GM12872 (cell line): ENCODE measurements around the gene HOXC5.

Source experiments
- CTCF ChIP-seq: IDR thresholded peaks from 3 replicates; pipeline ENCODE4 v1.5.1; 2011; ENCODE audit warnings: low read depth, mild to moderate bottlenecking, low read length, moderate library complexity; ENCODE audit not compliant: insufficient read depth

HOXC5 gene

GRCh38 chr12:54042970-54043853 lies 10.4 kb downstream of the HOXC5 start:
- TF ChIP-seq CTCF, result no peak

- TF ChIP-seq CTCF, result no peak
Measured at GRCh38 chr12:54044425-54045103, 11.7 kb downstream of the HOXC5 start.

DNA sequence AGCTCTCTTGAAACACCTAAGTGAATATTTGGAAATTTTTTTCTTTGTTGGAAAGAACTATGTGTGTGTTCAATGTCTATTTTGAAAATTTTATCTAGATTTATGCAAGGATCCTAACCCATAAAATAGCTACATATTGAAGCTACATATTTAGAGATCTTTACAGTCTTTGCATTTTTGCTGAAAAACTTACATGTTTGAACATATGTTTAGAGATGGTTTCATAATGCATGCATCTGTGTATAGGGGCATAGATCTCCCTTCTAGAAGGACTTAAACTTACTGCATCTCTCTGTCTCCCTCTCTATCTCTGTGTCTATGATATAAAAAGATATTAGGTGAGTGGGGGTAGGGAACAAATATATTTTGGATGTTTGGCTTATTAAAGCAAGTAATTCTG lies 12.6 kb downstream of the HOXC5 start:
- no peak for TF ChIP-seq CTCF

GRCh38 chr12:54045868-54046521 lies 13.1 kb downstream of the HOXC5 start:
- TF ChIP-seq CTCF, result no peak

GRCh38 chr12:54046809-54047159 lies 13.9 kb downstream of the HOXC5 start:
- no peak for TF ChIP-seq CTCF

- no peak for TF ChIP-seq CTCF
Measured at GRCh38 chr12:54047160-54047963, 14.5 kb downstream of the HOXC5 start.

- TF ChIP-seq CTCF, result no peak
Measured at GRCh38 chr12:54047964-54048303, 15.1 kb downstream of the HOXC5 start.
